GM21360 (cell line): ENCODE measurements around the gene PDGFC.

Experiments
- ATAC-seq: cut with Tn5 transposase; IDR thresholded peaks from one replicate; pipeline ENCODE4 v1.9.1; 2021; ENCODE audit warnings: mild to moderate bottlenecking, moderate library complexity; ENCODE audit not compliant: unreplicated experiment

PDGFC gene

DNA sequence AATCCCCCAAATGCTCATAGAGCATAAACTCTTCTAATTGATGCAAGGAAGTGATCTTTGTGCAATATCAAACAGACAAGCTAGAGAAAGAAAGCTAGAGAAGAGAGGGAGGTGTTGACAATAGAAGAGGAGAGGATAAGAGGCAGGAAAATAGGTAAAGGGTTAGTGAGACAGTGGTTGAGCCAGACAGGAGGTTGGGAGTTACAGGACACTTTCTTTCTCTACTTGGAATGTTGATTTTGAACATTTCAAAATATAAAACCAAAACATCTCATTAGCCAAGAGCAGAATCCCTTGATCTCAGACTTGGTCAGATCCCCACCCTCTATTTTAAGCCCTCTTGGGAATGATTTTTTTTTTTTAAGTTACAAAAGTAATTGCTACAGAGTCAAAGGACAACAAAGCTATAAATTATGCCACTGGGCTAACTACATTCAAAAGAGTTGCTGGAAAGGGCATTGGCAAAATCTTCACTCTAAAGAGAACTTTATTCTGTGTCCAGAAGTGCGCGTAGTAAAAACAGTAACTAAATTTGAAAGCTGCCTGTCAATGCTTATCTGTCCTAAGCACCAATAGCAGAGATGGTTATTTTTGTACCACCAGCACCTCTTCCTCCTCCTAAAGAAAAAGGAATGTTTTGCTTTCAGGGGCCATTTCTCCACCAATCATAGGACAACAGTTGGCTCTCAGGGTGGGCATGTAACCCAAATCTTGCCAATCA is 133.8 kb downstream of the PDGFC start:
- no peak for ATAC-seq

DNA sequence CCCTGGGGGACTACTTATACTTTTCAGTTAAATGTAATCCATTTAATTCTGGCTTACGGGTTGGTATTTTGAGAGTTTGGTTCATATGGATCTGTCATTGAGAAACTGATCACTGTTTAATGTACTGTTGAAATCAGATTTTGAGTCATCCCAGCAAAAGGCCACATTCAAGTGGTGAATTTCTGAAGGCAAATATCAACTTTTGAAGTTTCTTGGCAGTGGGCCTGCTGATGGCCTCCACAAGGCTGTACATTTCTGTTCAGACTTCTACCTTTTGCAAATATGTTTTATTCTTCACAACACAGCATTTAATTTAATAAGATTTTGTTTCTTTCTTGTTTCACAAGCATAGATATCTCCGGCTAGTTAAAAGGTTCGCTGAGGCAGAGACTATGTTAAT is 138.7 kb downstream of the PDGFC start:
- ATAC-seq: no peak

DNA sequence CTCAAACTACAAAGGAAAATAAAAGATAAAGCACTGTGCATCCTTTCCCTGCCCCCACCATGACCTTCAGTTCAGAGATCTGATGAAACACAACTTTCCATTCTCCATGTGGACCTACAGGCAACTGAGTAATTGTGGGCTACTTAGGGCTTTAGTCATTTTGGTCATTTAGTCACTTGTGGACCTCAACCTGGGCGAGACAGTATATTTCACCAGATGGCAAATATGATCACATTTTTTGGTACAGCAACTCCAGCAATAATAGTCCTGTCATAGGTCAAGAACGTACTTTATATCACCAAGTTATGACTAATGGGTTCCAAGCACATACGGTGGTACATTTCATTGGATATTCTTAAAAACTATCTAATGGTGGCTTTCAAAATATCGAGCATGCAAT is 141.2 kb downstream of the PDGFC start:
- no peak for ATAC-seq

DNA sequence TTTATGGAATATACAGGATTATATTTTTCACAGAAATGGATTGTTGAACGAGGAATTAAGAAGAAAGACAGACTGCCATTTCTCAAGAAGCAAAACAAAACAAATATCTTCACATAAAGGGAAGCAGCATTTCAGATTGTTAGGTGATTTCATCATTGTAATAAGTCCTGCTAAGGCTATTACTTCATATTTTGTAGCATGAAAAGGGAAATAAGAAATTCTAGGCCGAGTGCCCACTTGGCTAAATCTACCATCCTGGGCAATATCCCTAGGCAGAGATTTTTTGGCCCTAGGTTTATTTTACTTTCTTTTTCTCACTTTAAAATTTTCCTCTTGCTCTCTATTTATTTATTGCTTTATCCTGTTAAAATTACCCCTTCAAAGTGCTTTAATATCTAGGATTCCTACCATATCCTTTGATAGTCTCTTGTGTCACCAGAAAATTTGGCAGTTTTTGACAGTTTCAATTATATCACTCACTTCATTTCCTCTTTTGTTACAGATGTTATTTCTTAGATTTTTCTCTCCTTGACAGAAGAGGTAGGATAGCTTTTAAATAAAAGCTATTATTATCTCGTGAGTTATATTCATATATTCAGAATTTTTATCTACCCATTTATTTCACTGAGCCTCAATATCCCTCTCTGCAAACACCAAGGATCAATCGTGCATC is 142.3 kb downstream of the PDGFC start:
- ATAC-seq: no peak

DNA sequence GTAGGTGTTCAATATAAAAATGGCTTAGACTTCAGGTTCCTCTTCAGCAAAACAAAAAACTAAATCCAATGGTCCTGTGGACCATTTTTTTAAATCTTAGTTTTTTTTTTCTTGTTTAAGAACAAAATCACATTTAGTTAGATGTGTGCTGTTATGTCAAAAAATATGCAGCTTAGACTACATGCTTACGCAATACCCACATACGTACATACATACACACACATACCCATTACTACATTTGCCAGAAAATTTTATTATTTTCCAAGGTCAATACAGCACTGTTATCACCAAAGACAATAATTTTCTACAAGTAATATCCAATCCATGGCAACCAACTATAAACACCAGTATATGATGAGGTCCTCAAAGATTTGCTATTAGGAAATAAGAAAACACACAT is 144.1 kb downstream of the PDGFC start:
- ATAC-seq: no peak

DNA sequence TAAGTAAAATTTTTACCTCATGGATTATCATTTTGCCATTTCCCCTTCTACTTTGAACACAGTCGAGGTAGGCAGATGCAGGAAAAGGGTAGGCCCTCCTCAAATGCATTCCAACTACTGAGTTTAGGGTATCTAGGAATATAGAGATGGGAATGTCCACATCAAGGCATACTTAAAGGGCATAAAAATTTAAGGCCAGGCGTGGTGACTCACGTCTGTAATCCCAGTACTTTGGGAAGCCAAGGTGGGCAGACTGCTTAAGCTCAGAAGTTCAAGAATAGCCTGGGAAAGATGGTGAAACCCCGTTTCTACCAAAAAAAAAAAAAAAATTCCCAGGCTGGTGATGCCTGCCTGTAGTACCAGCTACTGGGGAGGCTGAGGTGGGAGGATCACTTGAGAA is 146.5 kb downstream of the PDGFC start:
- ATAC-seq: no peak

DNA sequence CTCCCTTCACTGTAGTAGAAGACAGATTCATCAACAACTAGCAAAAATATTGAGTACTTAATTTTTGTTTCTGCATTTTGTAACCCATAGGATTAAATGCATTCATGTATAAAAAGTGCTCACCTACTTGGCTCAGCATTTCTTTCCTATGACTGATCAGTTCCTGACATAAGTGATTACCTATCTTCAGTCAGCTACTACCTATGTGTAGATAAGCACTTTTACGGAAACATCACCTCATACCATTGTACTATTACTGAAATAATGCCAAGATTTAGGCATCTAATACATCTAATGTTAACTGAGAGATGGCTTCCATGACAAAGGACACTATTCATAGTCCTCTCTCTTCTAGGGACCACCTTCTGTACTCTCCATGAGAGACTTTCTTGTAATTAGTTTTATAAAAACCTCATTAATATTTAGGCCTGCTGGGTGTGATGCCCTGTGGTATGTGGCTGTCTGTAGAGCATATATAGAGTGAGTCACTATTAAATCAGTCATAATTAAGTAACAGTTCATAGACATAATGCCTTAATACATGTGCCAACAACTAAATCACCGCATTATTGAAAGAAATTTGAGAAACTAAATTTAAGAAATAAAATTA is 147.0 kb downstream of the PDGFC start:
- ATAC-seq: no peak

DNA sequence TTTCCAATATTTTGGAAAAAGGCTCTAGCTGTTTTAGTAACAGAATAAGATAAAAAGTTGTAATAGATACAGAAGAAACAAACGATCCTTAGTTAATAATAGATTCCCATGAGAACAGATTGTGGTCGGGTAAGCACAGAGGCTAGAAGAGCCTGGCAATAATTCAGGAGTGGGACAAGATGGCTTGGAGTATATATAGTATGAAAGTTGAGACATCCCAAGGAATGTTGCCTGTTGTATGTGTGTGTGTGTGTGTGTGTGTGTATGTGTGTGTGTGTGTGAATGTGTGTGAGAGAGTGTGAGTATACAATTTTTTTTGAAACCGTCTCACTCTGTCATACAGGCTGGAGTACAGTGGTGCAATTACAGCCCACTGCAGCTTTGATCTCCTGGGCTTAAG is 150.7 kb downstream of the PDGFC start:
- ATAC-seq: no peak

DNA sequence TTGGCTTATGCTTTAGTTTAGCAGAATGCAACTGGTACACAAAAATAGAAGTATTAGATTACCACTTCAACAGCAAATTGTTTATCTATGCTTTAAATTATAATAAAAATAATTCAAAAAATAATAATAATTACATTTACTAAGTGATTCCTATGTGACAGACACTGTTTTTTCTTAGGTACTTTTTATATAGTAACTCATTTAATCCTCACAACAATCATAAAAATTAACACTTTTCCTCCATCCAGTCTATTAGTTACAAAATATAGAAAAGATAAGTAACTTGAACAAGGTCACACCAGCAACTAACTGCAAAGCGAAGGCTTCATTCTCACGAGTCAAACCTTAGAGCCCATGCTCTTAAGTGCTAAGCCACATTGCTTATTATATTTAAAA is 155.2 kb downstream of the PDGFC start:
- ATAC-seq: no peak

DNA sequence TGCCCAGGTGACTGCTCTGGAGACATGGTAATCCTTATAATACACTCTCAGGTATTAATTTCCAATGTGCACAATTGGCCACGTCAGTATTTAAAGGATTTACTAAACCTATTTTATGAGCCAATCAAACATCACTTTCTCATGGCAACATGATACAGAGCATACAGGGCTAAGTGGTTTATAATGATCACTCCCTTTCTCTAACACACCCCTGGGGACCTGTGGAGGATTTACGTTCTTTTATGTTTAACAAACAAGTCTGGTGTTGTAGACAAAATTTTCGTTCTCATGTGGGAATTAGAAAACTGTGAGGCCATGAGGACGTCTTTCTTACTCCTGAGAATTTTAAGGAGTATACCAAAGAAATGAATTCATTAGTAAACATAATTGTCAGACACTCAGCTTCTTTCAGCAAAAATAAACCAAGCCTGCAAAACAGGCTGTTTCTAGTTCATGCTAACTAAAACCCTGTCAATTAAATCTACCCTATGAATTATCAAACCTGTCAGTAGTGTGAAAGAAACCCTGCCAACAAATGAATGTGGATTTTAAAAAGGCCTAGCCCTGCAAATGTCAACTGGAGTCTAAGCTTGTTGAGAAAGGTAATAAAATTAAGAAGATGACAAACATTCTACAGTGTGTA is 155.8 kb downstream of the PDGFC start:
- ATAC-seq: no peak

DNA sequence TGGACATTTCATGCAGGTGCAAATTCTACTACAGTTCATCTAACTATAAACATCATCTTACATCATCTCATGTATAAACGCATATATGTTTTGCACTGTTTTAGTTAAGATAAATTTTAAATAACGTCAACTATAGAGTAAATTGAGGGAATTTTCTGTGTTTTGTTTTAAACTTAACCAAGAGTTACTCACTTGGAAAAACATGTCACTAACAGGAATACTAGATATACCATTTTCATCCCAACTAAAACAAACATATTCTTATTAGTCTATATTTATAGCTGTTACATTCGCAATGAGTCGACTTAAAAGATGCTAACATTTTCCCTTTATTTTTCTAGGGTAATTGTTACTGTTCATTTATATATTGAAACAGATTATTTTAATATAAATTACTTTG is 159.6 kb downstream of the PDGFC start:
- no peak for ATAC-seq

DNA sequence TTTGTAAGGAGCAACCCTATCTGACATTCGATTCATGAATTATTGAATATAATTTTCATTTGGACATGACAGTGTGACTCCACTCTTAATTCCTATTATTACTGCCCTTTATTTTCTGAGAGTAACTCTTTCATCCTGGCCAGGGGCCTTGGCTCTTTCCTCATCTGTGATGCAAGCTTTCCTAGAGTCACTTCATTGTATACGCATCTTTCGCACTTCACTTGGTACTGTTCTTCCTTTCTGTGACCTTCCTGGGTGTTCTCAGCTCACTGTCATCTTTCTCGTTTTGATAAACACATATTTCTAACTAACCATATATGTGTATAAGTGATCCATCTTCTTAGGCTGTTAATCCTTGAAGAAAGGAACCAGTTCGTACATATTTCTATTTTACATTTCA is 160.3 kb downstream of the PDGFC start:
- ATAC-seq: no peak

DNA sequence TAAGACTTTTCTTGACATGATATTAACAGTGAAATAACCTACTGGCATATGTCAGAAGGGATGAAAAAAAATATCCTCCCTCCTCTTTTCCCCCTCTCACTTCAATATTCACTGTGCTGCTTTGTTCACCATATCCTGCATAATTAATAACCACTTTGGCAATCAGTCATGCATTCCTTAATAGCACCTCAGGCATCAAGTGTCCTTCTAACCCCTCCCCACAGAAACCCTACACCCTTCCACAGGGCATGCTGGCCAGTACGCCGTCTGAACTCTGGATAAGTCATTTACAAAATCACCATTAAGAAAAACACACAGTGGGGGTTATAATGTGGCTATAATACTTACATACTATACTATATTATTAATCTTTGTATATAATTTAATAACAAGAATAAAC is 165.9 kb downstream of the PDGFC start:
- no peak for ATAC-seq

DNA sequence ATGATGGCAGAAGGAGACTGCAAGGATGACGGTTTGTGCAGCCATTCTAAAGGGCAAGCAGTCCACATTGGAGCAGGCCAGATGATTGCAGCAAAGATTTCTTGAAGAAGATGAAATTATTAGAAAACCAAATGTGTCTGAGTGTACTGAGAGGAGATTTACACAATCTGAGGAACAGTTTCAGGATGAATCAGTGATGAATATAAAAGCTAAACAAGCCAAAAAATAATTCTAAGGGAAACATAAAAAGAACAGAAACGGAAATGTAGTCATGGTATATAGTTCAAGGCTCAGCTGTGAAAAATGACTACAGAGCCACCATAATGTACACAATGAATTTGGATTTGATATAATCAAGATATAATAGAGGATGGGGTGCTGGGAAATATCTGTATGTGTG is 168.5 kb downstream of the PDGFC start:
- no peak for ATAC-seq

DNA sequence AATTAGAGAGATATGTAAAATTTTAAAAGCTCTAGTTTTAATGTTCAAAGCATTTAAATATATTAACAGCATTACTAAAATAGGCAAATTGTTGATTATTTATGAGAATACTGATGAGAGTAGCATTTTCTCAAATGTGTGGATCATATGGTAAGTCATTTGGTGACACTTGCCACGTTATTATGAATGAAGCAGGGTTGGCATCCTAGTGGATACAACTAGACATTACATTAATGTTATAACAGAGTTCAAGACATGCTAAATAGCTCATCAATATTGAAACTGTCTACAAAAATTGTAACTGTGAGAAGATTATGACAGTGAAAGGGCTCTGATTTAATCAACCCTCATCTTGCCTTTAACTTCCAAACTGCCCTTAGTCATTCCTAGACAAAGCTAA is 171.1 kb downstream of the PDGFC start:
- ATAC-seq: no peak

DNA sequence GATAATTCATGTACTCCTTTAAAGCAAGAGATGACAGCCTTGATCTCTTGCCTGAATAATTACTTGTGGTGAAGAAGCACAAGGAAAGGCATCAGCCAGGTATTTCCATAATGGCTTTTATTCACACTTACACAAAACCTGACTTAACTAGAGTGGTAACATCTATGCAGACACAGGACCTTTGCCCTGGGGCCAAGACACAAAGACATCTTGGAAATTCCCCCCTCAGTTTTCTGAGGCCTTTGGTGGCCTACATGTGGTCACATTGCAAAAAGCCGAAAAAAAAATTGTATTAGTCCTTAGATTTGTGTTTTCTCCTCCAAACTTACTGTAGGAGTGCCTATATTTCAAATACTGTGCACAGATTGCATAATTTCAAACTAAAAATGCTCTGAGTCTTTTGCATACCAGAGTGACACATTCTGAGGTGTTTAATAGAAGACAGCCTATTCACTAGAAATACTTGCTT is 172.4 kb downstream of the PDGFC start:
- no peak for ATAC-seq

DNA sequence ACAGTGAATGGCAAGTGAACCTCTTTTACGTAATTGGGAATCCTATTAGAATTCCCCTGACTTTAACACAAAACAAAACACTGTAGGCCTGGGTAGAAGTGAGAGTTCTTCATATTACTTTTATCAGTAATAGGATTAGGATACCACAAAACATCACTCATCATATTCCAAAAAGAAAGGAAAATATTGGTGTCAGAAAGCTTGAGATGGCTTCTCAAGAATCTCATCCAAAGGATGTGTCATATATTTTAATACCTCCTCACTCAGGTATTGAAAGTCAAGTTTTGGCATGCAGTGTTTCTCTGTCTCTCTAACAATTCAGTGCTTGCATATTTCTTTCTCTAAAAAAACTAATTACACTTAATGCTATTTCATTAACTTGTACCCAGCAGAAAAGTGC is 173.2 kb downstream of the PDGFC start:
- no peak for ATAC-seq

DNA sequence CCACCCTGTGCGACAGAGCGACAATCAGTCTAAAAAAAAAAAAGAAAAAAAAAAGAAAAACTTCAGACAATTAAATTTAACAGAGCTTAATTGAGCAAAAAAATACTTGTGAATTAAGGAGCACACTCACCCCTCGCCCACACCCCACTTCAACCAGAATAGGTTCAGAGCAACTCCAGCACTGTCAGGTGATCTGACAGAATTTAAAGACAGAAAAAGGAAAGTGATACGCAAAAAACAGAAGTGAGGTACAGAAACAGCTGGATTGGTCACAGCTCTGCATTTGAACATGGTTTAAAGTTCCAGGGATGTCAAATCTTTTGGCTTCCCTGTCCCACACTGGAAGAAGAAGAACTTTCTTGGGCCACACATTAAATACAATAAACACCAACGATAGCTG is 174.4 kb downstream of the PDGFC start:
- no peak for ATAC-seq

DNA sequence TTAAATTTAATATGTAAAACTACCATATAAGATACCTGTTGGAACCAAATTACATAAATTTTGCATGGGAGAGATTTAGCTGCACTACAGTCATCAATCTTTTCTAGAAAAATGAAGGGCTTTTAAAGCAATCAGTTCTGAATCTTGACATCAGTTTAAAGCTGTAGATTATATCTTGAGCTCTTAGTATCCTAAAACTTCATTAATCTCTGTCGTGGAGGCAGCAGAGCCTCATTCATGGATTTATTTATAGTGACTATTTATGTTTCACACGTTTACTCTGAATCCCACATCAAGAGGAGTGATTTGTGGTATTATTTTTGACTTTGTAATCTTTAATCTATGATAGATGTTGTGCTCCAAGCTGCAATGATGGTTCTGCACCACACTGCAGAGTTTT is 175.9 kb downstream of the PDGFC start:
- no peak for ATAC-seq

DNA sequence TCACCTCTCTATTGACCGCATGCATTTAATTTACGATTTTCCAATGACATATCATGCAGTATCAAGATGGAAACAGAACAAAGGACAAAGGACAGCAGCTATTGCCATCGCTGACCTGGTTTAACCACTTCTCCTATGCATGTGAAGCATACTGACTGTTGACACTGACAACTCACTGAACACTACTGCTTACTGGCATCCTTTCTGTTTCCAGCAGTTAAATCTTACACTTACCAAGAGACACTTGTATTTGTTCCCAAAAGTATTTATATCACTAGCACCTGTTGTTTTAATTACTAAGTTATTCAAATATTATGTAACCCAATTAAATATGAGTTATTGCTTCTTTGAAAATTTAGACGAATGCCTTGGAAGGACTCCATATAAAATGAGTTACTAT is 176.7 kb downstream of the PDGFC start:
- no peak for ATAC-seq

DNA sequence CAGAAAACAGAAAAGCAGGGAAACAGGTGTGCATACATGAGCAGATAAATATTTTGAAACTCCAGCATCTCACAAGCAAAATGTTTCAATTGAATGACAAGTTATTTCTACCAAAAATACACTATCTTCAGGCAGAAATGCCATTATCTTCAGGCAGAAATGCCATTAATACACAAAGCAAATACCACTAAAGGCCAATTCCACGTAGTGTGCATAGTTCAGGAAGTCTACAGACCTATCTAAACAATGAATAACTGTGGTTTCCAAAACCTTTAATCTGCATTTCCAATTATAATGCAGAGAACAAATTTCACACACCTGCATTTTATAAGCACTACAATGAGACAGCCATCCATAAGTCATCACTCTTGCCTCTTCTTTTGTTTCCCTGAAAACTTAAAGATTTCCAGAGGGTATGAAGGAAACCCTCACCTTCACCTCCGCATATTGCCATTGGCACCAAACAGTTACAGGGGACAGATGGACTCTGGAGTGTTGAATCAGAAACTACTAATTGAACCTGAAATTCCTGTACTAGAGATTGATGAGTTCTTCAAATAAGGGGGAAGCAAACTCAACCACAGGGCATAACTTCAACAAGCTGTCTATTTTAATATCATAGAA is 179.0 kb downstream of the PDGFC start:
- ATAC-seq: no peak
